HG03469 (cell line): ENCODE results near the gene SSC4D.
"Not testable (repeated sequence)": the region's sequence is repeated elsewhere in the genome, so short reads cannot be mapped to it uniquely, and the experiment has no call there.

ENCODE experiments used
- ATAC-seq: cut with Tn5 transposase; IDR thresholded peaks from one replicate; pipeline ENCODE4 v1.9.1; 2021; ENCODE audit warnings: mild to moderate bottlenecking, moderate library complexity, moderate number of reproducible peaks; ENCODE audit not compliant: unreplicated experiment

The SSC4D gene

DNA sequence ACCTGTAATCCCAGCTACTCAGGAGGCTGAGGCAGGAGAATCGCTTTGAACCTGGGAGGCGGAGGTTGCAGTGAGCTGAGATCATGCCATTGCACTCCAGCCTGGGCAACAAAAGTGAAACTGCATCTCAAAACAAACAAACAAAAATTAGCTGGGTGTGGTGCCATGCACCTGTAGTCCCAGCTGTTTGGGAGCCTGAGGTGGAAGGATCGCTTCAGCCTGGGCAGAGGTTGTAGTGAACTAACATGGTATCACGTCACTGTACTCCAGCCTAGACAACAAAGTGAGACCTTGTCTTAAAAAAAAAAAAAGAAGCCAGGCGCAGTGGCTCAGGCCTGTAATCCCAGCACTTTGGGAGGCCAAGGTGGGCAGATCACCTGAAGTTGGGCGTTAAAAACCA lies 21.7 kb downstream of the SSC4D start:
- not testable (repeated sequence) for ATAC-seq

DNA sequence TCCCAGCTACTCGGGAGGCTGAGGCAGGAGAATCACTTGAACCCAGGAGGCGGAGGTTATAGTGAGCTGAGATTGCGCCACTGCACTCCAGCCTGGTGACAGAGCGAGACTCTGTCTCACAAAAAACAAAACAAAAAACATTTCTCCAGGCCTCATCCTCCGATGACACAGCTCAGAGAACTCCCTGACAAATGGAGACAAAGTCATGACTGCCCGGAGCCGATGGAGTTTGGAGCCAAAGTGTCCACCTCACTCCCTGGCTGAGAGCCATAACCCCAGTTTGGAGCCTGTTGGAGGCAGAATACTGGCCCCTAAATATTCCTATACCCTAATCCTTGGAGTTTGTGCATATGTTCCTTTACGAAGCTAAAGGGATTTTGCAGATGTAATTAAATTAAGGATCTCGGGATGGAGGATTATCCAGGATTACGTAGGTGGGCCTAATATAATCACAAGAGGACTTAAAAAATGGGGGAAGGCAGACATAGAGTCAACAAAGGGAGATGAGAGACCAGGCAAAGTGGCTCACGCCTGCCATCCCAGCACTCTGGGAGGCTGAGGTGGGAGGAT lies 22.7 kb downstream of the SSC4D start:
- no peak for ATAC-seq

DNA sequence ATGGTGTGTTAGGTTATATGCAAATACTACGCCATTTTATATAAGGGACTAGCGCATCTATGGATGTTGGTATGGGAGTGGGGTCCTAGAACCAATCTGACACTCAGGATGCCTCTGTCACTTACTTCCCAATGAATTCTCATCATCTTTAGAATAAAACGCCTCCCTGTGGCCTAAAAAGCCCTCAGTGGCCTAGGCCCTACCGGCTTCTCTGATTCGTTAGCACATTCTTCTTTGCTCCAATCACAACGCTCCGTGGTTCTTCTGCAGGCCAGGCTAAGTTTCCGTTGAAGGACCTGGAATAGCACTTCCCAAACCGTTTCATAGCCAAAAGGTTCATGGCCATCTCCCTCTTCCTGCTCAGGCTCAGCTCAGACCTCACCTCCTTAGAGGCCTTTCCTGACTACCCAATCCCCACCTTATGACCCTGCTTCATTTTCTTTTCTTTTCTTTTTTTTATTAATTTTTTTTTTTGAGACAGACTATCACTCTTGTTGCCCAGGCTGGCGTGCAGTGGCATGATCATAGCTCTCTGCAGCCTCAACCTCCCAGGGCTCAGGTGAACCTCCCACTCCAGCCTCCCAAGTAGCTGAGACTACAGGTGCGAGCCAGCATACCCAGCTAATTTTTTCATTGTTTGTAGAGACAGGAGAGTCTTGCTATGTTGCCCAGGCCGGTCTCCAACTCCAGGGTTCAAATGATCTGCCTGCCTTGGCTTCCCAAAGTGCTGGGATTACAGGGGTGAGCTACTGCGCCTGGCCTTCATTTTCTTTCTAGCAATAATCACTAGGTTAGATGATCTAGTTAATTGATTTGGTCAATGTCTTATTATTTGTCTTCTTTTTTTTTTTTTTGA lies 26.2 kb downstream of the SSC4D start:
- no peak for ATAC-seq

DNA sequence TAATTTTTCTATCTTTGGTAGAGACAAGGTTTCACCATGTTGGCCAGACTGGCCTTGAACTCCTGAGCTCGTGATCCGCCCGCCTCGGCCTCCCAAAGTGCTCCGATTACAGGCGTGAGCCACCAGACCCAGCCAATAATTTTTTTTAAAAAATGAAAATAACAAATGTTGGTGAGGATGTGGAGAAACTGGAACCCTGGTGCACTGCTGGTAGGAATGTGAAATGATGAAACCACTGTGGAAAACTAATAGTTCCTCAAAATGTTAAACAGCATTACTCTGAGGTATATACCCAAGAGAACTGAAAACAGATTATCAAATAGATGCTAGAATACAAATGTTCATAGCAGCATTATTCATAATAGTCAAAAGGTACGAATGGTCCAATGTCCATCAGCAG lies 27.7 kb downstream of the SSC4D start:
- no peak for ATAC-seq

DNA sequence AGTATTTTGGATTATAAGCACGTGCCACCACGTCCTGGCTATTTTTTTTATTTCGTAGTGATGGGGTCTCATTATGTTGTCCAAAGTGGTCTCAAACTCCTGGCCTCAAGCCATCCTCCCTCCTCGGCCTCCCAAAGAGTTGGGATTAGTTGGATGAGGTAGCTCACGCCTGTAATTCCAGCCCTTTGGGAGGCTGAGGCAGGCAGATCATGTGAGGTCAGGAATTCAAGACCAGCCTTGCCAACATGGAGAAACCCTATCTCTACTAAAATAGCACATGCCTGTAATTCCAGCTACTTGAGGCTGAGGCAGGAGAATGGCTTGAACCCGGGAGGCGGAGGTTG lies 28.9 kb downstream of the SSC4D start:
- no peak for ATAC-seq

DNA sequence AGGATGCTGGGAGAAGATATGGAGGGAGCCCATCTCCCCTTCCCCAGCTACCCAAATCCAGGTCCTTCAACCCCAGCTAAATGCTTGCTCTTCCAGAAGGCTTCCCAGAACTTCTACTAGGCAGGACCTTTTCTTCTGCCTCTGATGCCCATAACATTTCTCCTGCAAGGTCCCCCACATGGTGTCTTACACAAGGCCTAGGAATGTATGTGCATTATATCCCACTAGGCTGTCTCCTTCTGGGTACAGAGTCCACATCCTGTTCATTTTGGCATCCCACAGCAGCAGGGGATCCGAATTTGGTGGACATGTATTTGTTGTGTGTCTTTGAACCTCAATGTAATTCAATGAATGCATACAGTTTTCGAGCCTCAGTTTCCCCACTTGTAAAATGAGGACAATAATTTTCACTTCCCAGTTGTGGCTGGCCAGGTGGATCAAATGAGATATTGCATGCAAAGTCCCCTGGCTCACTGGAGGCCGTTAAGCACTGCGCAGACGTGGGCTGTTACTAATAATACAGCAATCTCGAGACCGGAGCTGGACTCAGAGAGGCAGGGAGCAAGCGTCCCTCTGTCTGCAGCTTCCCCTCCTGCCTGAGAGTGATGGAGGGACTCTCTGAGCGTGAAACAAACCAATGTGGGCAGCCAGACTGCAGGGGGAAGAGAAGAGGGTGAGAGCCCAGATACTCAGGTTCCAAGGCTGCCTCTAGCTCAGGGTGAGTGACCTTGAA lies 32.1 kb downstream of the SSC4D start:
- ATAC-seq = no peak

DNA sequence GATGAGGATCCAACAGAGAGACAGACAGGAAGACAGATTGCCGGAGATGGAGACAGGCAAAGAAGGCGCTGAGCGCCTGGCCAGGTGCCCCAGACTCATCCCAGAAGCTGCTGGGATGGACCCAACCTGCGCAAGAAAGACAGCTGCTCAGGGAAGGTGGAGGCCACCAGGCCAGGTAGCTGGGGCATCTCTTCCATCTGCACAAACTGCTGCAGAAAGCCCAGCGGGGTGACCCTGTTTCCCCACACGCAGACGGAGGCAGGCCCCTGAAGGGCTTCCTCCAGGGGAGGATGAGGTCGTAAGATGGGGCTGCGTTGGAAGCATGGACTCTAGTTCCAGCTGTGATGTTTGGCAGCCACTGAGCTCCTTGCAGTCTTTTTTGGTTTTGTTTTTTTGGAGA lies 34.2 kb downstream of the SSC4D start:
- ATAC-seq = no peak

DNA sequence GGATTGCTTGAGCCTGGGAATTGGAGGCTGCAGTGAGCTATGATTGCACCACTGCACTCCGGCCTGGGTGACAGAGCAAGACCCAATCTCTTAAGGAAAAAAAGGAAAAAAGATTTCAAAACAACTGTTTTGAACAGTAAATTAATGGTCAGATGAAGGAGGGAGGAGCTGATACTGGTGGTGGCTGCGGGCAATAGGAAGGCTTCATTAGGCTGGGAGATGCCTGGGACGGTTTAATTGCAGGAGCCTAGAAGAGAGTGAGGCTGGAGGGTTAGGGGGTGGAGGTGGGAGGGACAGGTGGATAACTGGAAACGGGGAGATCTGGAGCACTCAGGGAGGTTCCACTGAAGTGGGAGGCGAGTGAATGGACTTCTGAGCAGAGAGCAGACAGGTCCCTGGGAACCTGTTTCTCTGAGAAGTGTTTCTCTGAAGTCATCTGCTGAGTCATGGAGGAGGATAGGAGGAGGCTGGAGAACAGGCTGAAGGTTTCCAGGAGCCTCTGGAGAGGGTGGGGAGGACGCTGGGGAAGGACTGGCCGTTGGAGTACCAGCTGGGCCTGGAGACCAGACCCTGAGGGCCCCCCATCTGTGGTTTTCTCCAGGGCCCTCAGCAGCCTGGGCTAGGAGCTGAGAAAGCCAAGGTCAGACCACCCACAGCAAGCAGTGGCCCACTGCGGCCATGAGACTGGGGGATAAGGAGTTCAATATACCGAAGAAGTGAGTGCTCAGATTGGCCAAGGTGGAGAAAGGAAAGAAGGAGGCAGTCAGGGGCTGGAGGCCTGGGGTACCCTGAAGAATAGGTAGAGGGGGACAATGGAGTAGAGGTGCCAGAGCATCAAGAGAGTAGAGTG lies 36.3 kb downstream of the SSC4D start:
- no peak for ATAC-seq

DNA sequence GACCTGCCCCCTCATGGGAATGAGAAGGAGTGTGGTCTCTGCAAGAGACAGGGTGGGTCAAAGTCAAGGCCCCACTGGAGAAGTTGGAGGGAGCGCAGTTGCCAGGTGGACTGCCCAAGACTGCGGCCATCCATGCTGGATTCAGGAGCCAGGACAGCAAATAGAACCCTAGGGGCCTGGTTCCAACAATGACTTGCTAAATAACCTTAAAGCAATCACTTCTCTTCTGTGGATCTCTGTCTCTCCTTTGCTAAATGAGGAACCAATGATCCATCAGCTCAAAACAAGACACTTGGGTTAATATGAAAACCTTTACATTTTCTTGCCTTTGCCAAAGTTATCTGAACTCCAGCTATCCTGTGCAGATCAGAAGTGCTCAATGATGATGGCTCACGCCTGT lies 38.1 kb downstream of the SSC4D start:
- ATAC-seq = no peak

DNA sequence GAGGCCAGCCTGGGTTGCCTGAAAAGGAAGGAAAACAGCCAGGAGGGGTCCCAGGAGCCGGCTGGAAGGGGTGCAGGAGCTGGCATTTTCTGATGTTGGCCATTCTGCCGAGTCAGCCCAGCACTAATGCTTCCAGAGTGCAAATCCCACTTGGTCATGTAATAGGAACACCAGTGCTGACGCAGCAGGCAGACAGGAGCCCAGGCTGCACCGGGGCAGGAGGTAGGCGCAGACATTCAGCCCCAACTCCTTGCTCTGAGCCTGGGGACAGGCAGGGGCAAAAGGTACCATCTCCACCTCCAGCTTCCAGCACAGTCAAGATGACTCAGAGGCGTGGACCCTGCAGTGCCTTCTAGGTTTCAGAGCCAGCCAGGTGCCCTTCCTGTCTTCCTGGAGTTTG lies 40.5 kb downstream of the SSC4D start:
- no peak for ATAC-seq

DNA sequence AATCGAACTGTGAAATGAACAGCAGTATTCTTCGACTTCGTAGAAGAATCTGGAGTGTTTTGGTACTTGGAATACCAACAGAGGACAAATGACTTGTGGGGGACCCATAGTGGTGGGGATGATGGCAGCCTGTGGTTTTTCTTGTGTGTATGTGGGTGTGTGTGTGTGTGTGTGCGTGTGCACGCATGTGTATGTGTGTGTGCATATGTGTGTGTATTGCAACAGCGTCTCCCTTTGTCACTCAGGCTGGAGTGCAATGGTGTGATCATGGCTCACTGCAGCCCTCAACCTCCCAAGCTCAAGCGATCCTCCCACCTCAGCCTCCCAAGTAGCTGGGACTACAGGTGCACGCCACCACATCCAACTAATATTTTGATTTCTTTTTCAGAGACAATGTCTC lies 41.3 kb downstream of the SSC4D start:
- ATAC-seq = no peak

DNA sequence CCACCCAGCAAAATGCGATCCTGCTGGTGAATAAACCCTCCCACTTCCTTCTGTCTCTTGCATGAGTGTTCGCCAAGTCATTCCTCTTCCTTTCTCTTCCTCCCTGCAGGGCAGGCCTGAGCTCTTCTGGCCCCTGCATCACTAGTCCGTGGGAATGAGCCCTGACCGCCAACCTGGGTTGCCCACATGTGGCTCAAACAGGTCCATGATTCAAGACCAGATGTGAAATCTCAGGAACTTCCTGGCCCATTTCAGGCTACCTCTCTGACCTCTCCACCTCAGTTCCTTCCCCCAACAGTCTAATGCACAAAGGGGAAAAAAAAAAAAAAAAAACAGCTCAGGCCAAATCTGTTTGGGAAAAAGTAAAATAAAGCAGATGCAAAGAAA lies 45.3 kb downstream of the SSC4D start:
- no peak for ATAC-seq

DNA sequence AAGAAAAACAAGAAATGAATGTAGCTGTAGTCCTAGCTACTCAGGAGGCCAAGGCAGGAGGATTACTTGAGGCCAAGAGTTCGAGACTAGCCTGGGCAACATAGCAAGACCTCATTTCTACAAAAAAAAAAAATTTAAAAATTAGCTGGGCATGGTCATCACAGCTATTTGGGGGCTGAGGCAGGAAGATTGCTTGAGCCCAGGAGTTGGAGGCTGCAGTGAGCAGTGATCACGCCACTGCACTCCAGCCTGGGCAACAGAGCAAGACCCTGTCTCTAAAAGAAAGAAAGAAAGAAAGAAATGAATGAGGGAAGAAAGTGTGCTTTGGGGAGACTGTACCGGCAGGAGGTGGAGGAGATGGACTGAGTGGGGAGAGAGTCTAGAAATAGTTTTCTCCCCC lies 45.7 kb downstream of the SSC4D start:
- ATAC-seq = not testable (repeated sequence)

DNA sequence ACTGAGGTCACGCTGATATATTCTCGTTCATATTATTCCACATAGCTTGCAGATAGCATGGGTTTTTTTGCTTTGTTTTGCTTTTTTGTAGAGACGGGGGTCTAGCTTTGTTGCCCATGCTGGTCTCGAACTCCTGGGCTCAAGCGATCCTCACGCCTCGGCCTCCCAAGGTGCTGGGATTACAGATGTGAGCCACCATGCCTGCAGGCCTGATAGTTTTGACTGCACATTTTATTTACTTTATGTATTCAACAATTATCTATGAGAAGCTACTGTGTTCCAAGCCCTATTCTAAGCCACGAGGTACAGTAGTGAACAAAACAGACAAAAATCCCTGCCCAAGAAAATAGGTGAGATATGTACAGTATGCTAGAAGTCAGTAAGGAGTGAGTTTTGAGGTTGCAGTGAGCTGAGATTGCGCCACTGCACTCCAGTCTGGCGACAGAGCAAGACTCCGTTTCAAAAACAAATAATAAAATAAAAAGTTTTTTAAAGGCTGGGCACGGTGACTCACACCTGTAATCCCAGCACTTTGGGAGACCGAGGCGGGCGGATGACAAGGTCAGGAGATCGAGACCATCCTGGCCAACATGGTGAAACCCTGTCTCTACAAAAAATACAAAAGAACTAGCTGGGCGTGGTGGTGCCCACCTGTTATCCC lies 49.4 kb downstream of the SSC4D start:
- no peak for ATAC-seq

DNA sequence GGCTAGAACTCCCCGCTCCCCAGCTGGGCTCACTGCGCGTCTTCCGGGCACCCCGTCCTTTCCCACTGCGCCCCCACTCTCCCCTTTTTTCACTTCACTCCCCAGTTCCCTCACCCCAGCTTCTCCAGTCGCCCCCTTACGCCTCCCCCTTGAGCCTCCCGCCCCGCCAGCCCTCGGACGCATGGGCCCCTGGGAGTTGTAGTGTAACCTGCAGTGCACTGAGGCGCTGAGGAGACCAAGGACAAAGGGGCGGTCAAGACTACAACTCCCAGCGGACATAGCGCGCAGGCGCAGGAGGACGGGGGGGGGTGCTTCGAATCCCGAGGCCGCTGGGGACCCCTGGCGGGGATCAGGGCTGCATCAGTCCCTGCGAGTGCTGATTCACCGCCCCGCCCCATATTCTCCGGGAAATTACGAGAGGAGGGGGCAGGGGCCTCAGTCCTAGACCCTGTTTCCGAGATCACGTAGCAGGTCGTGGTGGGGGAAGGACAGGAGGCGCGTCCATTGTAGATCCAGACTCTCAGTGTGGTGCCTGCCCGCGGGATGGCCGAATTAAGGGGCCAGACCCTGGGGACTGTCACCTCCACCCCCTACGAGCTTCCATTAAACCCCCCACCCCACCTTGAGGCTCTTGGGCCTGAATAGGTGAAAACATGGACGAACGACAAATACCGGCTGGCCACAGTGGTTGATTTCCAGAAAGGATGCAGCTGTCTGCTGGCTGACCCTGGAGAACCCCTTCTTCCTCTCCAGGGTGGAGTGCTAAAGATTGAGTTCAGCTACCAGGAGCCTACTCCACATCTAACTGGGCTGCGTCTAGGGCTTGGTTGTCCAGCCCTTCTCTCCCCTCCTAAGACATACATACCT lies 50.2 kb downstream of the SSC4D start:
- ATAC-seq = peak; percentile 80

DNA sequence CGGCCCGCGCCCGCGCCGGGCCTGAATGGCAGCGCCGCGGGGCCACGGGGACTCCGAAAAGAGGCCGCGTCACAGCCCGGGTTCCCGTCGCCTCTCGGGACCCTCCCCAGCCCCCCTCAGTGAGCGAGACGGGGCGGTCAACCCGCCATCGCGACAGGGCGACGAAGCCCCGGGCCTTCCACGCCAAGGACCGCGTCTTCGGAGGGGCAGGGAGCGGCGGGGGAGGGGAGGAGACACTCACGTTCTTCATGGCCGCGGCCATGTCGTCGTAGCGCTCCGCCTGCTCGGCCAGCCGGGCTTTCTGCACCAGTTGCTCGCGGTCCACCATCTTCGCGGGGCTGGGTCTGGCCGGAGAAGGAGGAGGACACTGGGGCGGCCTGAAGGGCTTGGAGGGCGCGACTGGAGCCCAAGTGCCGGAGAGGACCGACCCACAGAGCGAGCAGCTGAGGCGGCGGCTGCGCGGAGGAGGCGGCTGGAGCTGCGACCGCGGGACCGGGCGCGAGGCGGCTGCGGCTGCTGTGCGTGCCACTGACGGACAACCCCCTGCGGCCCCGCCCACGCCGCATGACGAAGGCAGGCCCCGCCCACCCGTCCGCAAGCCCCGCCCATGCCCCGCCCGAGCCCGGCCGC lies 50.9 kb downstream of the SSC4D start, which contains the start of gene YWHAG:
Gene YWHAG (minus strand): TSS at position 511 of the 630 bp plus-strand sequence. CDS start 183 bp downstream, at position 328.
- ATAC-seq = peak; percentile 38

DNA sequence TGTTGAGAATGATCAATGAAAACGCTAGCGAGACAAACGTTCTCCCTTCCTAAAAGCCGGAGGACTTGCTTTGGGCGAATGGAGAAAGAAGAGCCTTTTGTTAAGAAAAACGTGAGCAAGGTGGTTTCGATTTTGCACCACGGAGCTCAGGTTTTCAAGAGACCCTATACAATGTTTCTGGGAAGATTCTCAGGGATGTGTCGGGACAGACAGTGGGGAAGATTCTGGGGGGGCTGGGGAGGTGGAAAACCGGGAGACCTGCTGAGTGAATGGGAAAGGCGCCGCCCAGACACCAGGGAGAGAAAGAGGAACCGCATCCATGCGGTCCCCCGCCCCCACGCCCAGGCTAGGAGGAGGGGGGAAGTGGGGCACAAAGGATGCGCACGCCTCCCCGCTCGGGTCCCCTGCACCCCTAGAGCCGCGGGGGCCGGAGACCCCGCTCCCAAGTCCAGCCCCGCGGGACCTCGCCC lies 51.5 kb downstream of the SSC4D start:
- ATAC-seq = no peak

DNA sequence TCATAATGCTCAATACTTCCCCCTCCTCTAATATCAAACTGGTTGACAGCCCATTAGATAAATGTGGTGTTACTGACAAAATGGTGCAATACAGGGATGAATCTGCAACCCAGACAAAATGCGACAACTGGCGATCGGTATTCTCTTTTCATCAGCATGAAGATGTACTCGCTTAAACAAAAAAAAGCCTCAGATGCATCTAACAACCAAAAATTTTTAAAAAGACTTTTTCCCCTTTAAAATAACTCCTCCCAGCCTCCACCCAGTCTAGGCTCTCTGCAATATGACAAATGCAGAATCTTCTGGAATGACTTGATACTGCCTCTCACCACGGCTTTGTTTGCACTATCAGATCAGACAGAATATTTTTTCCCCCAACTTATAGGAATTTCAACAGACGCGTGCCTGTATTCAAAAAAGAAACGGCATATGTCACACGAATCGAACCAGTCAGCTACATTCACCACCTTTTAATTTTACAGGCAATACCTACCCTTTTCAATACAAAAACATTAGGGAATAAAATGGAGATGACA lies 52.0 kb downstream of the SSC4D start:
- no peak for ATAC-seq

DNA sequence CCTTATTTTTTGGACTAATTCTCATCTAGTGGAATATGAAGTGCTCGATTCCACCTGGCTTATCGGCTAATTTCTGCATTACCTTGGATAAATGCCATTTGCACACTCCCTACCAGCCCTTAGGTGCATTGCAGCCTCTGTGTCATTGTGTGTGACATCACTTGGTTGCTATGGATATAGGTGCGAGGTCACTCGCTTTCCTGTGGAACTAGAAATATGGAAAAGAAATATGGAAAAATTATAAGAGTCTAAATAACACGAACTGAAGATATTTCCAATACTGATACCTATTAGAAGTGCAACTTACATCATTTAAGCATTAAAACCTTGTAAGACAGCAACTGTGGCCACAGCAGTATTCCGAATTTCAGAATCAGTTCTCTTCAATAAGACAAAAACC lies 52.7 kb downstream of the SSC4D start:
- ATAC-seq = no peak
